Mesendoderm (in vitro differentiated cells): ENCODE results near the gene LYSMD3.
A peak's percentile ranks its signal among the peaks of the same experiment; 100 is the strongest.

ENCODE experiments used
- DNase-seq: peaks from one replicate; pipeline ENCODE4 v3.0.0; 2013
- H2AK5ac ChIP-seq: 2 replicates; pipeline ENCODE4 v1.6.1; 2013; ENCODE audit warnings: low read length, inconsistent platforms
- H2BK120ac ChIP-seq: 2 replicates; pipeline ENCODE4 v1.6.1; 2013; ENCODE audit warnings: low read depth, mild to moderate bottlenecking, low read length, moderate library complexity, mixed read lengths
- H2BK15ac ChIP-seq: replicated peaks from 2 replicates; pipeline ENCODE4 v1.6.1; 2013; ENCODE audit warnings: low read depth, mild to moderate bottlenecking, moderate library complexity
- H2BK5ac ChIP-seq: 2 replicates; pipeline ENCODE4 v1.6.1; 2013; ENCODE audit warnings: low read length, inconsistent platforms
- H3K18ac ChIP-seq: 2 replicates; pipeline ENCODE4 v1.6.1; 2013; ENCODE audit warnings: mild to moderate bottlenecking, low read length, mixed read lengths
- H3K23ac ChIP-seq: one replicate; pipeline ENCODE4 v1.6.1; 2013; ENCODE audit warnings: low read length
- H3K27ac ChIP-seq: 2 replicates; pipeline ENCODE4 v1.5.1; 2013; ENCODE audit warnings: low read depth, mild to moderate bottlenecking, inconsistent platforms, low read length, moderate library complexity
- H3K27me3 ChIP-seq: 2 replicates; pipeline ENCODE4 v1.6.1; 2013; ENCODE audit warnings: low read length, control low read depth, mild to moderate bottlenecking, inconsistent platforms; ENCODE audit not compliant: insufficient read depth, poor library complexity
- H3K36me3 ChIP-seq: 2 replicates; pipeline ENCODE4 v1.6.1; 2013; ENCODE audit warnings: low read length, inconsistent platforms; ENCODE audit not compliant: control insufficient read depth, insufficient read depth
- H3K4ac ChIP-seq: one replicate; pipeline ENCODE4 v1.6.1; 2013; ENCODE audit warnings: low read depth, mild to moderate bottlenecking, low read length, moderate library complexity
- H3K4me1 ChIP-seq: 2 replicates; pipeline ENCODE4 v1.6.1; 2013; ENCODE audit warnings: low read depth, low read length, inconsistent platforms; ENCODE audit not compliant: control insufficient read depth
- H3K4me2 ChIP-seq: 2 replicates; pipeline ENCODE4 v1.6.1; 2013; ENCODE audit warnings: low read length
- H3K4me3 ChIP-seq: 2 replicates; pipeline ENCODE4 v1.5.1; 2013; ENCODE audit warnings: mild to moderate bottlenecking, low read length
- H3K56ac ChIP-seq: one replicate; pipeline ENCODE4 v1.6.1; 2013; ENCODE audit warnings: low read length
- H3K79me1 ChIP-seq: 2 replicates; pipeline ENCODE4 v1.6.1; 2013; ENCODE audit warnings: low read length, inconsistent platforms
- H3K79me2 ChIP-seq: 2 replicates; pipeline ENCODE4 v1.6.1; 2013; ENCODE audit warnings: mild to moderate bottlenecking, low read length; ENCODE audit not compliant: control insufficient read depth, insufficient read depth
- H3K9ac ChIP-seq: 2 replicates; pipeline ENCODE4 v1.6.1; 2013; ENCODE audit warnings: low read length, inconsistent platforms
- H4K5ac ChIP-seq: one replicate; pipeline ENCODE4 v1.6.1; 2013; ENCODE audit warnings: low read length
- H4K8ac ChIP-seq: one replicate; pipeline ENCODE4 v1.6.1; 2013; ENCODE audit warnings: low read depth, mild to moderate bottlenecking, control low read depth, low read length, moderate library complexity
- WGBS: extraction: QIAGEN DNeasy Blood & Tissue Kit; methylation state at CpG from one replicate; pipeline ENCODE4 v1.1.7; 2013; ENCODE audit warnings: low lambda C conversion rate, missing lambda C conversion rate; ENCODE audit not compliant: insufficient coverage; ENCODE audit errors: extremely low coverage; 5-methylcytosine and 5-hydroxymethylcytosine counted together

LYSMD3 gene

DNA sequence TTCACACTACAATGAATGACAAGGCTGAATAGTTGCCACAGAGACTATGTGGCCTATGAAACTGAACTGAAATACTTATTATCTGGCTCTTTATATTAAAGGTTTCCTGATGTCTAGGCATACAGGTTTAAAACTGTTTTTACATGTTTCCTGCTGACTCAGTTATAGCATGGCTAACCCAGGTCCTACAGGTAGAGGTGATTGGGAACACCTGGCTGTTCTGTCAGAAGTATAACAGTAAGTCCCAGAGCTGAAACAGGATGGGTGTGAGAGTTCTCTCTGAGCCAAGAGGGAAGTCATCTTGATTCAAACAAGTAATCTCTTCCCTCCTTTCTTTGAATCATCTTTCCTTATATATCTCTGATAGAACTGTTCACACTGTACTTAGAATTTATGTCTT is 24.3 kb upstream of the LYSMD3 start:
- H2BK15ac ChIP-seq, result no peak overlapping the region
- H3K79me1 ChIP-seq, result no peaks in the 10 kb centered on the region
- no peak overlapping the region for H4K5ac ChIP-seq
- H2AK5ac ChIP-seq, result no peak overlapping the region
- H3K4ac ChIP-seq, result no peak overlapping the region
- H3K18ac ChIP-seq, result no peak overlapping the region
- no peaks in the 10 kb centered on the region for H3K4me1 ChIP-seq
- H3K36me3 ChIP-seq, result no peaks in the 10 kb centered on the region
- H3K27ac ChIP-seq, result no peak overlapping the region
- no peak overlapping the region for H3K9ac ChIP-seq
- H4K8ac ChIP-seq, result no peak overlapping the region
- H3K27me3 ChIP-seq, result no peaks in the 10 kb centered on the region
- H2BK120ac ChIP-seq, result no peak overlapping the region
- no peak for DNase-seq
- H3K23ac ChIP-seq, result no peak overlapping the region
- H3K79me2 ChIP-seq, result no peaks in the 10 kb centered on the region
- H2BK5ac ChIP-seq, result no peak overlapping the region
- no peak overlapping the region for H3K56ac ChIP-seq
- no peak overlapping the region for H3K4me3 ChIP-seq
- no peak overlapping the region for H3K4me2 ChIP-seq

DNA sequence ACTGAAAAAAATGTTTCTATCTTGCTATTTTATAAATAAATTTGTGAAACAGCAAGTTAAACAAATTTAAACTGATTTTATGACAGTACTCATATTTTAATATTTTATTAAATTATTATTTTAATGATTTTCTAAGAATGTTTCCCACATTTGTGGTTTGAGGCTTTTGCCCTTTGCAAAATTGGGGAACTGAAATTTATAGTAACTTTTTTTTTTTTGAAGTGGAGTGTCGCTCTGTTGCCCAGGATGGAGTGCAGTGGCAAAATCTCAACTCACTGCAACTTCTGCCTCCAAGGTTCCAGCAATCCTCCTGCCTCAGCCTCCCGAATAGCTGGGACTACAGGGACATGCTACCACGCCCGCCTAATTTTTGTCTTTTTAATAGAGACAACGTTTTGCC is 22.0 kb upstream of the LYSMD3 start:
- H3K27me3 ChIP-seq, result no peaks in the 10 kb centered on the region
- no peaks in the 10 kb centered on the region for H3K79me1 ChIP-seq
- no CpG with 5 or more reads among the region's 5 CpGs for WGBS
- H3K27ac ChIP-seq, result no peak overlapping the region
- H3K79me2 ChIP-seq, result no peaks in the 10 kb centered on the region
- no peak overlapping the region for H2BK5ac ChIP-seq
- no peak for DNase-seq
- H3K23ac ChIP-seq, result no peak overlapping the region
- no peak overlapping the region for H3K4me2 ChIP-seq
- H3K56ac ChIP-seq, result no peak overlapping the region
- H2BK120ac ChIP-seq, result no peak overlapping the region
- H3K36me3 ChIP-seq, result no peaks in the 10 kb centered on the region
- H4K8ac ChIP-seq, result no peak overlapping the region
- H2BK15ac ChIP-seq, result no peak overlapping the region
- no peak overlapping the region for H3K4ac ChIP-seq
- H3K18ac ChIP-seq, result no peak overlapping the region
- H3K9ac ChIP-seq, result no peak overlapping the region
- no peak overlapping the region for H2AK5ac ChIP-seq
- no peak overlapping the region for H4K5ac ChIP-seq
- no peak overlapping the region for H3K4me3 ChIP-seq
- H3K4me1 ChIP-seq, result no peaks in the 10 kb centered on the region

DNA sequence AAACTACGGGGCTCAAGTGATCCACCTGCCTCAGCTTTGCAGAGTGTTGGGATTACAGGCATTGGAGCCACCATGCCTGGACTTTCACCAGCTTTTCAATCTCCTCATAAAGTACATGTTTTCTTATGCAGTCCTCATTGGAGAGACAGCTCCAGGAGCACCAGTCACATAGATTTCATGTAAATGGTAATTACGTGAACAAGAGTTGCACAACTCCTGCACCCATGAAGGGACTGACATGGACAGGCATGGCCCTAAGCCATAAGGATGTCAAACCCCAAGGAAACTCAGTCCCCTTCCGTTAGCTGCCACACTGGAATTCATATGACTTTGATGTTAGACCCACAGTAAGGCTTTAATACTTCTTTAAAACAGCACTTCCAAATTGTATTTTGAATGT is 21.6 kb upstream of the LYSMD3 start:
- Histone ChIP-seq H3K9ac (no peak overlapping the region), H3K4me1 (no peaks in the 10 kb centered on the region), H3K4me2 (no peak overlapping the region), H3K27me3 (no peaks in the 10 kb centered on the region), H3K79me1 (no peaks in the 10 kb centered on the region), H3K4me3 (no peak overlapping the region), H4K8ac (no peak overlapping the region), H4K5ac (no peak overlapping the region), H2BK120ac (no peak overlapping the region), H3K27ac (no peak overlapping the region), H2BK5ac (no peak overlapping the region), H3K79me2 (no peaks in the 10 kb centered on the region), H3K56ac (no peak overlapping the region), H3K23ac (no peak overlapping the region), H3K18ac (no peak overlapping the region), H3K4ac (peak overlapping the region; percentile 36), H2BK15ac (no peak overlapping the region), H2AK5ac (no peak overlapping the region), H3K36me3 (no peaks in the 10 kb centered on the region)
- WGBS, result no CpG with 5 or more reads among the region's 3 CpGs
- no peak for DNase-seq

DNA sequence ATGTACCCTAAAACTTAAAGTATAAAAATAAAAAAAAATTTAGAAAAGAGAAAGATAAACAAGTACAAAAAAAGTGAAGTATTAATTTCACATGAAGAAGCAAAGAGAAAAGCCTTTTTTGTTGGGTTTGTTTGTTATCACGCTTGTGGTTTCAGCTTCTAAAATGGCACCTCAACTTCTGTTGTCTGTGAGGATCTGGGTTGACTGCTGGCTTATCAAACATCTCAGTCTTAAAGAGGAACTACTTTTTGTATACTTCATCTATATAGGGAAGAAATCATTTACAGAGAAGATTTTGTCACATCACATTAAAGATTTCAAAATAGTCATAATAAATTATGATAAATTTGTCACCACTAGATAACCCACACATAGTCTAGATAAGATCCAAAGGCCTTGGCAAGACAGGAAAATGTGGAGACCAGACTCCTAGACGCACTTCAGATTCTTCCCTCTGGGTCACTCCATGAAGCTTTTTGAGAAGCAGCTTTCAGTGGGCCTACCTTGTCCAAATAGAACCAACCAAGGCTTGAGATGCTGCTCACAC is 20.4 kb upstream of the LYSMD3 start:
- no peak for DNase-seq
- Histone ChIP-seq H2BK15ac (no peak overlapping the region), H2BK5ac (no peak overlapping the region), H3K79me2 (no peaks in the 10 kb centered on the region), H3K27me3 (no peaks in the 10 kb centered on the region), H3K4ac (no peak overlapping the region), H3K4me1 (no peaks in the 10 kb centered on the region), H3K79me1 (no peaks in the 10 kb centered on the region), H3K4me3 (no peak overlapping the region), H2BK120ac (no peak overlapping the region), H3K56ac (no peak overlapping the region), H3K9ac (no peak overlapping the region), H3K36me3 (no peaks in the 10 kb centered on the region), H3K23ac (no peak overlapping the region), H4K5ac (no peak overlapping the region), H3K4me2 (no peak overlapping the region), H3K27ac (no peak overlapping the region), H3K18ac (no peak overlapping the region), H4K8ac (no peak overlapping the region), H2AK5ac (no peak overlapping the region)
- no CpG with 5 or more reads among the region's 2 CpGs for WGBS

DNA sequence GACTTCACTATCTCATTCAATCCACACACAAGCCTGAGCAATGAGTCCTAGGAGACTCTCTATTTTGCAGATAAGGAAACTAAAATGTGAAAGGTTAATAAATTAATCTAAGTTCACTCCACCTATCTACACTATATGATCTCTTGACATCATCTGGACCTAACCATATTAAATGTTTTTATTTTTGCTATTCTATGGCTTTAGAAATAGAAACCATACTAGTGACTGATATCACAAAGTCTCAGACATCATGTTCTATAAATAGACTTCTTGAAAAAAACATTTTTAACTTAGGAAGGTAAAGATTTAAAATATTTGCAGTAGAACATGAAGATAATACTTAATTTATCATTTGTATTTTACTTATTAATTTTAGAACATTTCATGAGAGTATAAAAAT is 19.8 kb upstream of the LYSMD3 start:
- no peak overlapping the region for H2AK5ac ChIP-seq
- no peak overlapping the region for H4K5ac ChIP-seq
- H2BK120ac ChIP-seq, result no peak overlapping the region
- no peak overlapping the region for H3K4me2 ChIP-seq
- H2BK5ac ChIP-seq, result no peak overlapping the region
- H3K4me1 ChIP-seq, result no peaks in the 10 kb centered on the region
- H3K56ac ChIP-seq, result no peak overlapping the region
- no peak overlapping the region for H3K4ac ChIP-seq
- no peak overlapping the region for H3K18ac ChIP-seq
- H3K79me1 ChIP-seq, result no peaks in the 10 kb centered on the region
- H3K79me2 ChIP-seq, result no peaks in the 10 kb centered on the region
- no peak overlapping the region for H3K27ac ChIP-seq
- no peak overlapping the region for H3K9ac ChIP-seq
- no peak overlapping the region for H4K8ac ChIP-seq
- DNase-seq, result no peak
- no peak overlapping the region for H3K4me3 ChIP-seq
- no peak overlapping the region for H3K23ac ChIP-seq
- H2BK15ac ChIP-seq, result no peak overlapping the region
- H3K27me3 ChIP-seq, result no peaks in the 10 kb centered on the region
- H3K36me3 ChIP-seq, result no peaks in the 10 kb centered on the region

DNA sequence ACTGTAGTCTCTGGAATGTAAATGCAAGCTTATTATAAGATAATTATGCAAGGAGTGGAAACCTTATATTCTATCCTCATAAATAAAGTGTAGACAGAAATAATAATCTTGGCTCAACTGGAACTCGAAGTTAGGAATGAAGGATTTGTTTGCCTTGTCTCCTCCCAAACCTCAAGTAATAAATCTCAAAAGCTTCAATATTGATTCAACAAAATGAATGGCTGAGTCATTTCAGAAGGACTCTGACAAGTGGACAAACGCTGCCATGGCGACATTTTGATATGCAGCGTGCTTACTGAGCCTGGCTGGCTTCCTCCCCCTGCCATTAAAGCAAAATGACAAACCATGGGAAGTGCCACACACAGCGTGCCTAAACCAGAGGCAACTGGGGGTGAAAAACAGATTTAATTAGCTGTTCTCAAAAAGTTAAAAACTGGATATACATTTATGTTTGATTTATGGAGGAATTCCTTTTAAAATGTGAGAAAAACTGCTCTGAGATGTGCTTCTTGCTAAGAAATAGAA is 18.7 kb upstream of the LYSMD3 start:
- no peak overlapping the region for H3K4me2 ChIP-seq
- no peaks in the 10 kb centered on the region for H3K79me1 ChIP-seq
- no peak overlapping the region for H4K5ac ChIP-seq
- no peak overlapping the region for H3K18ac ChIP-seq
- H2BK5ac ChIP-seq, result no peak overlapping the region
- peak; percentile 46 for DNase-seq
- WGBS, result no CpG with 5 or more reads among the region's 5 CpGs
- no peaks in the 10 kb centered on the region for H3K79me2 ChIP-seq
- no peak overlapping the region for H3K56ac ChIP-seq
- no peak overlapping the region for H3K23ac ChIP-seq
- no peak overlapping the region for H4K8ac ChIP-seq
- no peak overlapping the region for H2BK120ac ChIP-seq
- H3K4me1 ChIP-seq, result no peaks in the 10 kb centered on the region
- H3K36me3 ChIP-seq, result no peaks in the 10 kb centered on the region
- H3K27me3 ChIP-seq, result no peaks in the 10 kb centered on the region
- H3K27ac ChIP-seq, result no peak overlapping the region
- H3K4ac ChIP-seq, result no peak overlapping the region
- H2AK5ac ChIP-seq, result no peak overlapping the region
- H2BK15ac ChIP-seq, result no peak overlapping the region
- H3K9ac ChIP-seq, result no peak overlapping the region
- H3K4me3 ChIP-seq, result no peak overlapping the region
